Measurements from ENCODE around the gene CCNA2.

Gene CCNA2

DNA sequence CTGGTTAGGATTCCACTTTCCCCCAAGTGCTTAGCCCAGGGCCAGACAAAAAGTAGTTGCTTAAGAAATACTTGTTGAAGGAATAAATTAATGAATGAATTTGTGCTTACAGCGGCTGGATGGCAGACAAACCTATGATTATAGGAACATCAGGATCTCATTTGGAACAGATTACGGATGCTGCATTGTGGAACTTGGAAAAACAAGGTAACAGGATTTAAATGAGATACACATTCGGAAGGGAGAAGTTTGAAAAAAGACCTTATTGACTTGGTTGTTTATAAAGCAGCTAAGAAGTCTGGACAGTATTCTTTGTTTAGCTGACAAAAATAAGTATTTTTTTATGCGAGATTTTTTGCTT is 22.0 kb downstream of the CCNA2 start:
- no peak for DNase-seq (ENCODE audit: low spot score)

DNA sequence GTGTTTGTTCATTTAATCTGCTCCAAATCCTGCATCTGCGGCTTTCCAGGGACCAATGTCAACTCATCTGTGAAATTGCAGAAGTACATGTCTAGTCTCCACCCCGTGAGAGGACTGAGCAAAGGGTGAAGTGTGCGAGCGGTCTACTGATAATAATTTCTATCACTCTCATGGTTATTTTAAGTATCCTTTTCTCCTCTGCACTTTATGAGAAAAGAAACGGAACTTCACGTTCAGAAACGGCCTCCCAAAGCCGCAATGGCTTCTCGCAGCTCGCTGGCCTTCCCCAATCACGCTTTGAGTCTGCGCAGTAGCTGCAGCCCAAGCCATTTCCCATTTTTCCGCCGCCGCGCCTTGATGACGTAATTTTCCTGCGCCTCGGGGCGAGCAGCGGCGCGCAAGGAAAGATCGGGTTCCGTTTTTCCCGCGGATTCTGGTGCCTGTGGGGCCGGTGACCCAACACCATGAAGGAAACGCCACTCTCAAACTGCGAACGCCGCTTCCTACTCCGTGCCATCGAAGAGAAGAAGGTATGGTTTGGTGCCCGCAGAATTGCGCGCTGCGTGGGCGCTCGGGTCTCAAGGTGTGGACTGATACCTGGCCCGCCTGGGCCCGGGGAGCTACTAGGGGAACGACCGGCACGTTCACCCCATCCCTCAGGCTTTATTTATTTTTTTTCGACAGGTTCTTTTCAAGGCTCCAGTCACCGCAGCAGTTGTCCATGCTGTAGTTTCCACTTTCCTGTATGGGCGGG is 22.5 kb downstream of the CCNA2 start, which contains the start of gene EXOSC9:
Gene EXOSC9, plus strand, starts transcription at position 363 of the 754 bp plus-strand sequence. Its CDS starts 102 bp downstream, at position 465.
- DNase-seq (ENCODE audit: low spot score): peak; percentile 96

DNA sequence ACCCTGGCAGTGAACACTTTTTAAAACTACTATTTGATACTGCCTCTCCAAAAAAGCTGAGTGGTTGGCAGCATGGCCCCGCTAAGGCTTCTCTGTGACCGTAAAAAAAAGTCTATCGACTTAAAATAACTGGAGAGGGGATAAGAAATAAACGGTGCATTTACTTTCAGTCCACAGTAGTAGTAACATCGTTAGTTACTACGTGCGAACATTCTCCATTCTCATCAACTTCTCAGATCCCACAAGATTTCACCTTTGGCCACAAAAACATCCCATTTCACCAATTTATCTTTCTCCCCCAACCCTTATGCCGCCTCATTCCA is 23.1 kb downstream of the CCNA2 start:
- DNase-seq (ENCODE audit: low spot score): no peak

DNA sequence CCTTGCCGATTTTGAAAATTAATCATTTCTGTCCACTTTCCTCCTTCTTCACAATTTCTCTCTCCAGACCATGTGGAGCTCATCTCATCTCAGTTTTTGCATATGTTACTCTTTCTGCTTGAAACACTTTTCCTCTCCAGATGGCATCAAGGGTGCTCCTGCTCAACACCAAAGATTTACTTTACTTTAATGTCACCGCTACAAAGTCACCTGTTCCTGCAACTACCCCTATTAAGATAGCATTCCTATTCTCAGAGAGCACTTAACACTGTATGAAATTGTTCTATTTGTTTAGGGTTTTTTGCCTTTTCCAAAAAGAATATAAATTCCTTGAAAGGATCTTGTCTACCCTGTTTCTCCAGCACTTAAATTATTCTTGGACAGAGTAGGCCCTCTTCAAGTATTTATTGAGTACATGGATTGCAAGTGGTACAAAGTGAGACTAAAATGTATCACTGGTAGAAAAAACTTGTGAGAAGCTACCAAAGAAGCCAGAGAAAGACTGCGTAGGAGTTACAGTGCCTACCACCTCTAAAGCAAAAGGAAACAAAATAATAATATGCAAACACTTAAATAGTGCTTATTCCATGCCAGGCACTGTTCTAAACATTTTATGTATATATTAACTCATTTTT is 23.7 kb downstream of the CCNA2 start:
- DNase-seq (ENCODE audit: low spot score): no peak

DNA sequence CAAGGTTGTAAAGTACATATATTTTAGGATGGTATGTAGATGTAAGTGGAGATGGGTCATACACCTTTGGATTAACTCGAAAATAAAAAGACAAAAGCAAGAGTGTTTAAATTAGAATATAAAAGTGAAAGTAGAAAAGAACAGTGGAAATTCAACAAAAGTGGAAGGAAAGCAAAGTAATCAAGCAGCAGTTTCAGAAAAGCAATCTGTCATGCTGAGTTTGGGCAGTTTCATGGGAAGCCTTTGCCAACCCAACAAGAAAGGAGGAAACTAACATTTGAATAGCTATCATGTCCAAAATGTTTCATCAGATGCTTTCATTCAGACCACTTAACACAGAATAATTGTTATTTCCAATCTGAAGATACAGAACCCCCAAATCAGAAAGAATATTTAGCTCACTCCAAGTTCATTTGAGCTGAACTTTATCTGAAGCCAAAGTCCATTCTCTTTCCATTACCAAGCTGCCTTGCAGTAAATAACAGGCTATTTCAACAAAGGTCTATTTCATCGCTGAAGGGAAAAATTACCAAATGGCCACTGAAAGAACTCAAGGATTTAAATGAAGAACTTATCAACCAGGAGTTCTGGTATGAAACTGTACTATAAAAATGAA is 24.4 kb downstream of the CCNA2 start:
- no peak for DNase-seq (ENCODE audit: low spot score)

DNA sequence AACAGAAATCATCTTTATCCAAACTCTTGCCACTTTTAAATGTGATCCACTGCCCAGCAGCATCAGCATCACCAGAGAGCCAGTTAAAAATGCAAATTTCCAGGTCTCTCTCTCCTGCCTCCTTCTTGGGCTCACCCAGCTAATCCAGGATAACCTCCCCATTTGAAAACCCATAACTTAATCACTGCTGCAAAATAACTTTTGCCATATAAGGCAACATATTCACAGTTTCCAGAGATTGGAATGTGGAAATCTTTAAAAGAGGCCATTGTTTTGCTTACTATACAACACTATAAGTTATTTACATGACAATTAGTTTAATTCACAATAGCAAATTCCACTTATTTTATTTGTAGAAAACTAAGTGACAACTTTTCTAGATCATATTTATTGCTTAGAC is 27.4 kb downstream of the CCNA2 start:
- no peak for DNase-seq (ENCODE audit: low spot score)

DNA sequence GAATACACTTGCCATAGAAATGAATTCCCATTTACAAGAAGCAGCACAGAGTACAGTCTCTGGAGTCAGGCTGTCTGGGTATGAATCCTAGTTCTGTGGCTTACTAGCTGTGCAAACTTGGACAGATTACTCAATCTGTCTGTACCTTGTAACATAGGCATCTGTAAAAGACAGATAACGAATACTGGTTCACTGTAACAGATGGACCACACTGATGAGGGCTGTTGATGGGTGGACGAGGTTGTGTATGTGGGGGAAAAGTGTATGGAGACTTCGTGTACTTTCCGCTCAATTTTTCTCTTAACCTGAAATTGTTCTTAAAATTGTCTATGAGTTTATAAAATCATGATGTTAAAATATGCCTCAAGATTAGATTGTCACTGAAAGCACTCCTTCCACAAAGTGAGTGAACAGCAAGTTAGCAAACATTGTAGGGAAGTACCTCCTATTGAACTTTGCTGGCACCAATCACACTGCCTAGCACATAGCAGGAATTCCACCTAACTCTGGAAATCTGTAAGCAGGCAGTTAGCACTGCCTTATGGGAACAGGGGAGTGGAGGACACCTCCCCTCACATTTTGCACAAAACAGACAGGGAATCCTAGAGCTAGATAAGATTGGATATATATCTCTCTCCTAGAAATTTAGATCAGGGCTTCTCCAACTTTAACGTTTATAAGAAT is 29.0 kb downstream of the CCNA2 start:
- DNase-seq (ENCODE audit: low spot score): peak; percentile 82

DNA sequence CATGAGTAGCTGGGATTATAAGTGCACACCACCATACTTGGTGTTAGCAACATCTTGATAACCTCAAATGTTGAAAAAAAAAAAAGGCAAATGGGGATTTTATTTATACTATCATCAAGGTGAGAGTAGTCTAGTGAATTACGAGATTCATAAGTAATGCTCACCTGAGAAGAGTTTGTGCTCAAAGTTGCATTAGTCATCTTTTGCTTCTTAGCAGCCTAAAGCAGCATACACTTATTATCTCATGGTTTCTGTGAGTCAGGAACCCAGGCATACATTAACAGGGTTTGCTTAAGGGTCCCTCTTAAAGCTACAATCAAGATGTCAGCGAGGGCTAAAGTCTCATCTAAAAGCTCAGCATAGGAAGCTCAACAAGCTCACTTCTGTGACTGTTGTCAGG is 30.7 kb downstream of the CCNA2 start:
- peak; percentile 20 for DNase-seq (ENCODE audit: low spot score)

DNA sequence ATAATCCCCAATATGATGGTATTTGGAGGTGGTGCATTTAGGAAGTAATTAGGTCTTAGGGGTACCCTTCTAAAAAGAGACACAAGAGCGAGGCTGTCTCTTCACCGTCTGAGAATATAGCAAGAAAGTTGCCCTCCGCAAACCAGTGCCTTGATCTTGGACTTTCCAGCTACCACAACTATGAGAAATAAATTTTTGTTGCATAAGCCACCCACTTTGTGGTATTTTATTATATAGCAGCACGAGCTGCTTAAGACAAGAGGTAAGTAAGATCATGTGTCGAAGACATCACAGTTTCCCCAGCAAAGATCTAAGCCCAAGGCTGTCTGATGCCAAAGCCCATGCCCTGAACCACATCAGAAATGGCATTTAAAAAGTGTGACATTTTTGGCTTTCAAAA is 32.2 kb downstream of the CCNA2 start:
- no peak for DNase-seq (ENCODE audit: low spot score)

DNA sequence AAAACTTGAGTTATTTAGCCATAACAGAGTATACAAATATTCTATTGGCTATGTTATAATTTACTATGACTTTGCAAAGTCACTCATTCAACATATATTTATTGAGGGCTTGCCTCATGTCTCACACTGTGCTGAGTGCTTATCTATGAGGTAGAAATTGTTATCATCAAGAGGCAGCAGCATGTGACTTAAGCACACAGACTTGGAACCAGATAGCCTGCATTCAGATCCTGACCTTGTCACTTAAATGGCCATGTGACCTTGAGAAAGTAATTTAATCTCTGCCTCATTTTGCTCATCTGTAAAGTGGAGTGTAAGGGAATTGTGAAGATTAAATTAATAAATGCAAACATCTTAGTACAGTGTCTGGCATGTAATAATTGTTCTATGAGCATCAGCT is 32.7 kb downstream of the CCNA2 start:
- peak; percentile 76 for DNase-seq (ENCODE audit: low spot score)

DNA sequence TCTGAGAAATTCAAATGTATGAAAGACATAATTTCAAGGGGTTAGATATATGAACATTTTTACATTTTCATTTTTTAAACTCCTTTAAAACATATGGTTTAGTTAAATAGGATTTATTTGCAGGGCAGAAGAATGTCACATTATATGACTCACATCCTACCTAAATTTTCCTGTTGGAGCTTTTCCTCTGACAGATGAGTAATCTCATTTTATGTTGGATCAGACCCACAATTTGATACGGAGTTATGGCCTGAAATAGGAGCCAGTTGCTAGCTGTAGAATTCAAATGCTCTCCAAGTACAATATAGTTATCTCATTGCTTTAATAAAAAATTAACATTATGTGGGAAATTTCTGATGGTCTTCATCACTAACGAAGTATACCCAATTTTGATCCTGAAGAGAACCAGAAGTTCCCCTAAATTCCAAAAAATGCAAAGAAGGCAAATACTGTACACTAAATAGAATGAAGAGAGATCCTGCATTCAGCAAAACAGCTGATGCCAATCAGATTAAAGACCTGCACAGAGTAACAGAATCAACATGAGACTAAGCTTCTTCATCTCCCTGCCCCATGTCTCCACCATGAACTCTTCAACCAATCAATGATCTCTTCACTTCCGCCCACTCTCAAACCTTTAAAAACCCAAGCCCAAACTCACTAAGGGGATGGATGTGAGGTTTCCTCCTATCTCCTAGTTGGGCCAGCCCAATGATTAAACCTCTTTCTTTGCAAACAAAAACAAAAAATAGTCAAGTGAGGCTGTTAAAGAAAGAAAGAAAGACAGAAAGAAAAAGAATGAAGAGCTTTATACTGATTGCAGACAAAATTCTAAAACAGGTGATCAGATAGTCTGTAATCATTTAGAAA is 33.5 kb downstream of the CCNA2 start:
- peak; percentile 33 for DNase-seq (ENCODE audit: low spot score)

DNA sequence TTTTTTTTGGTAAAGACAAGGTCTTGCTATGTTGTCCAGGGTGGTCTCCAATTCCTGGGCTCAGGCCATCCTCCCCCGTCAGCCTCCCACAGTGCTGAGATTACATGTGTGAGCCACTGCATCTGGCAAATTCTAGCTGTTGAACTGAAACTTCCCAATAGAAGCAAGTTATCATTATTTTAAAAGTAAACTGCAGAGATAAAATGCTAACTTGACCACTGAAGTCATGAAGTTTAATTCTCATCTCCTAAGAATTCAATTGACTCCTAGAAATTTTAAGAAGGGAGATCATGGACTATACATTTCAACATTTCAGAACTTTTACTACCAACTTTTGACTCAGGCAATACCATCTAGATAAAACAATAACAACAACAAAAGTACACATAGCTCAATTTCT is 34.2 kb downstream of the CCNA2 start:
- no peak for DNase-seq (ENCODE audit: low spot score)

DNA sequence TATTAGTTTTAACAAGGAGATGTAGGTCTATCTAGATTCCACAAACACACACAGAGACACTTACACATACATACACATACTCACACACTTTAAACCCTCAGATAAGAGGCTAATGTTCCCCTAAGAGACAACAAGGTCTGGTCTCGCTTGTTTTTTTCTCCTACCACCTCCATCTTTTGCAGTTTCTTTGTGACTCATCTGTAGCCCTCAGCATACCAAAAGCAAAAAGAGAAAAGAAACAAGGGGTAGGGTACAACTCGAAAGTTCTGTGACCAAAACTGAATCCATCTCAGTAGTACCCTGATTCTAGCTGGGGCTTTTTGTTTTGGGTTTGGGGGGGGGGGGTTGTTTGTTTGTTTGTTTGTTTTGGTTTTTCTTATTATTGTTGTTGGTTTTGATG is 34.8 kb downstream of the CCNA2 start:
- no peak for DNase-seq (ENCODE audit: low spot score)

DNA sequence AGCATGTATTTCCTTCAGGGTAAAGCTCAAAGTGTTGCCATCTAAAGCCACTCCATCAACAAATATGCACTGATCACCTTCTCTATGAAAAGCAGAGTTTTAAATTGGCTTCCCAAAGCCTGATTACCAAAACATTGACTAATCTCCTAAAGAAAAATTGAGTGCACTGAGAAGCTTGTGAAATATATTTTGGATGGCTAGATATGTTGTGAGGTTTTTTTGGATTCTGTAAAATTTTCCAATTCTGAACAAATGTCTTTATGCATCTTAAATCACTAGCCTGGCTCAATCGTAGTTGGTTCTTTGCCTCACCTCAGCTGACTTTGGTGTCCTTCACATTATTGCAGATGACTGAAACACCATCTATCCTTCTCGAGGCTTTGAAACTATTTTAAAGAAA is 37.5 kb downstream of the CCNA2 start:
- no peak for DNase-seq (ENCODE audit: low spot score)

DNA sequence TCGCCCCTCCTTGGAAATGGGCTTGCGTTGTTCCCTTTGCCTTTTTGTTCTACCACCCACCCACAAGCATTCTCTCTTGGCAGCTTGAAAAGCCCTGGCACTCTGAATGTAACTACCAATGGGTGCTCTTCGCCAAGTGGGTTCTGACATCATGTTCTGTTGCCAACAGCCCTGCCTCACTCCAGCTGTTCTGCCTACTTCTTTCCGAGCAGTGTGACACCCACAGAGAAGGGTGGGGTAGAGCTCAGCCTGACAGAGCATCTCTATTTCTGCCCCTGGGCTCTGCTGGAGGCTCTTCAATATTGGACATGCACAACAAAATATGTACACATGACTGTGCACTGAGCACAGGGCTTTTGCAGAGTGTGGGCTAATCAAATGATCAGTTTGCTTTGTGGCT is 38.2 kb downstream of the CCNA2 start:
- DNase-seq (ENCODE audit: low spot score): no peak

DNA sequence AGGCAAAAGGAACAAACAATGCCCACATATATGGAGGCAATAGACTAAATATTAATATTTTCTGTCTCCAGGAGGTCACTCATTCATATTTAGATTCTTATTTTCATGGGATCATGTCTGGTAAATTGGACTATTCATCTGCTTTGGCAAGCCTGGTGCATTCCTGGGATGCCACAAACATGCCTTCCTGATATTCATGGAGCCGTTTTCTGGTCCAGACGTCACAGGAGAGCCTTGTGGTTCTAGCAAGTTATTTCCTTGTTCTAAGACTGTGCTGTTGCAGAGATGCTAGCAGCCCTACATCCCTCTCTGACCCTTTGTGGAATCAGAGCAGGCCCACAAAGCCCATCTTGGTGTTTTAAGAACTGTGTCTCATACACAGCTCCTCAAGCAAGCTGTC is 38.7 kb downstream of the CCNA2 start:
- DNase-seq (ENCODE audit: low spot score): no peak

DNA sequence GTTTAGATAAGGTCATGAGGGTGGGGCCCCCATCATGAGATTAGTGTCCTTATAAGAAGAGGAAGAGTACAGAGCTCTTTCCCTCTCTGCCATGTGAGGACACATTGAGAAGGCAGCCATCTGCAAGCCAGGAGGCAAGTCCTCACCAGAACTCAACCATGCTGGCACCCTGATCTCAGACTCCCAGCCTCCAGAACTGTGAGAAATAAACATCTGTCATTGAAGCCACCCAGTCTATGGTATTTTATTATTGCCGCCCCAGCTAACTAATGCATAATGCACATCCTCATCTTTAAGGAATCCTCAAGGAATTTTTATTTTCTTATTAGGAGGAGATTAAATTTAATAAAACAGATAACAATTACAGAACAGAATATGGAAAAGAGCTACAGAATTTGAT is 39.3 kb downstream of the CCNA2 start:
- DNase-seq (ENCODE audit: low spot score): no peak

DNA sequence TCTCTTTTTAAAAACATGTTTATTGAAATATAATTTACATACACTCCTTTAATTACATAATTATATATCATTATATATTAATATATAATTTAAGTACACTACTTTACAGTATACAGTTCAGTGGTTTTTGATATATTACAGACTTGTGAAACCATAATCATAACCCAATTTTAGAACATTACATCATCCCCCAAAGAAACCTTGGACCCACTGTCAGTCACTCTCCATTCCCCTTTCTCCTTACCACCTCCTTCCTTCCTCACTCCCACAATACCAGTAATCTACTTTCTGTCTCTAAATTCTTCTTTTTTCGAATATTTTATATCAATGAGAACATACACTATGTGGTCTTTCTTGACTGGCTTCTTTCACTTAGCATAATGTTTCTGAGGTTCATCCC is 40.5 kb downstream of the CCNA2 start:
- no peak for DNase-seq (ENCODE audit: low spot score)

DNA sequence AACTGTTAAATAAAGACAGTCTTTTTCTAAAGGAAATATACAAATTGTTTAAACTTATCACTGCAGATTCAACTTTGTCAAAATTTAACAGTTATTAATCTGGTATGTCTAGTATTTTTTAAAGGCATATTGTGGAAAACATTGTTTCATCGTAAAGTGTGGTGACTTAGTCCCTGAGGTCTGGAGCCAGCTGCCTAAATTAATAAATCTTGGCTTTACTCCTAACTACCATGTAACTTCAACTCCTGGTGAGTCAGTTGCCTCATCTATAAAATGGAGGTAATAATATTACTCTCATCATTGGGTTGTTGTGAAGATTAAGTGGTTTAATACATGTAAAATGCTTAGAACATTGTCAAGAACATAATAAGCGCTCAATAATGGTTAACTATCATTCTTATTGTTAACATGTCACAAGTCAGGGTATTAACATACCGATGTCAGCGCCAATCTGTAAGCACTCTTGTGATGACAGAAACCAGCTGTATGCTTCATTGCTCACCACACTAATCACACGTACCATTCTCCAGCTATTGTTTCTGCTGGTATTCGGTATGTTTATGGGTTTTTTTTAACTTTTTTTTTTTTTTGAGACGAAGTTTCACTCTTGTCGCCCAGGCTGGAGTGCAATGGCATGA is 44.6 kb downstream of the CCNA2 start:
- no peak for DNase-seq (ENCODE audit: low spot score)

DNA sequence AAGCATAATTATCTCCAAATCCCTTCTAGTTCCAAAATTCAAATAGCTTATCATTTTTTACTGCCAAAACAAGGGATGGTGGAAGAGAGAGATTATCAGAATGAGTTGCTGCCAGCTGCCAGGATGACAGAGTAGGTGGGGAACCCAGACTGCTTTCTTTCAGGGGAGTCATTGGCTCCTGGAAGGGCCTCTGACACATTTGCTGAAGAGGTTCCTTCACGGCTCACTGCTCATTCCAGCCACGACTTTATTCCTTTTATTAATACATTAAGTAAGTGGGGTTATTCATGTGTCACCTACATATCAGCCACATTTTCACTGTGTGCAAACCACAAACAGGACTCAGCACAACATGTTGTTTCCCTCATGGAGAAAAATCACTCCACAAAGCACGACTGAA is 46.1 kb downstream of the CCNA2 start:
- no peak for DNase-seq (ENCODE audit: low spot score)

DNA sequence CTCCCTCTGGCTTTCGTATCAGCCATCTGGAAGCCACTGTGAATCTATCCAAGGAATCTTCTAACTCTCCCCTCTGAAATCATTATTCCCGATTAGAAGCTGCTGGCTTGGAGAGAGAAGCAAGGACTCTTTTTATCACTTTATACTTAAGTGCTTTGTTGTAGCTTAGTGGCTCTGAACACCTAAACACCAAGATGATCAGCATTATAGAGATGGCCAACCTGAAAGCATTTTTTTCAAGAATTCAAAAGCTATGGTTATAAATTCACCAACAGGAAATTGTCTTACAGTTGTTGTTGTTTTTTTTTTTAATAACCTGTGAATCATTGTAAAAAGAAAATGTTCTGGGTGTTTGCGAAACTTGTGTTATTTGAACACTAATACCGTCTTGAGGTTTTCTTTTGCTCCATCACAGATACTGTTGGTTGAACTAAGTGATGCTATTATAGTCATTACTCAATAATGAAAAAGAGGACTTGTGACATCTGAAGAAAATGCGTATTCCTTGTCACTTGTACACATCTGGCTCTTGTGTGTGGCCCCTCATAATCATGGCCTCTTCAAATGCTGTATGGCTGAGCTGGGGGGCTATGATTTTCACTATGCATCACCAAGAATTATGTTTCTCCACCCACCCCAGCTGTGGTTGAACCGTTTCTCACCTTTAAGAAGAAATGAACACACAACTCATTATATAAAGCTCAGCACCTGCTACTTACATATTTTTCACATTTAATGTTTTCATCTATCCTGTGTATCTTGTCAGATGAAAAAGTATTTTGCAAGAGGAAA is 46.9 kb downstream of the CCNA2 start:
- DNase-seq (ENCODE audit: low spot score): no peak
